DND-41 (cell line): Measurements from ENCODE around the gene TLE4.
A peak's percentile ranks its signal among the peaks of the same experiment; 100 is the strongest.

Experiments used
- ATAC-seq: fragments of 200-7000 bp; cut with Tn5 transposase; 3 replicates; pipeline ENCODE4 v1.9.1; 2021; ENCODE audit warnings: low read depth; ENCODE audit not compliant: insufficient read depth
- DNase-seq: peaks from one replicate; pipeline ENCODE4 v3.0.0-alpha.2; 2020
- H2AFZ ChIP-seq: 2 replicates; pipeline ENCODE4 v1.6.0; 2012; ENCODE audit warnings: low read depth, low read length
- H3K27ac ChIP-seq: 2 replicates; pipeline ENCODE4 v1.5.1; 2012; ENCODE audit warnings: low read length, inconsistent platforms
- H3K27me3 ChIP-seq: fragments of 200-600 bp; sonication (generic); 2 replicates; pipeline ENCODE4 v1.6.0; 2012; ENCODE audit warnings: low read length, mild to moderate bottlenecking, inconsistent platforms; ENCODE audit not compliant: insufficient read depth, poor library complexity
- H3K36me3 ChIP-seq: 2 replicates; pipeline ENCODE4 v1.5.1; 2012; ENCODE audit warnings: low read length, inconsistent platforms; ENCODE audit not compliant: insufficient read depth
- H3K4me1 ChIP-seq: 2 replicates; pipeline ENCODE4 v1.5.1; 2012; ENCODE audit warnings: mild to moderate bottlenecking, low read length; ENCODE audit not compliant: insufficient read depth
- H3K4me2 ChIP-seq: 2 replicates; pipeline ENCODE4 v1.6.0; 2012; ENCODE audit warnings: mild to moderate bottlenecking, moderate library complexity, low read length, inconsistent platforms; ENCODE audit not compliant: insufficient read depth
- H3K4me3 ChIP-seq, 2 experiments: fragments of 200-600 bp in 1 of 2; shearing (Covaris generic) in 1 of 2; 2 replicates each; pipeline ENCODE4 v1.5.1; 2012 to 2016; ENCODE audit warnings: inconsistent platforms in 2 of 2, low read length in 2 of 2, mild to moderate bottlenecking in 2 of 2, low read depth in 1 of 2, moderate library complexity in 1 of 2
- H3K79me2 ChIP-seq: 2 replicates; pipeline ENCODE4 v1.6.0; 2012; ENCODE audit warnings: low read length, inconsistent platforms; ENCODE audit not compliant: insufficient read depth
- H3K9ac ChIP-seq: 2 replicates; pipeline ENCODE4 v1.6.0; 2012; ENCODE audit warnings: low read depth, mild to moderate bottlenecking, inconsistent platforms, low read length, moderate library complexity
- H3K9me3 ChIP-seq: 2 replicates; pipeline ENCODE4 v1.5.1; 2012; ENCODE audit warnings: low read length, moderate library complexity, mild to moderate bottlenecking, inconsistent platforms; ENCODE audit not compliant: insufficient read depth, severe bottlenecking
- H4K20me1 ChIP-seq: 2 replicates; pipeline ENCODE4 v1.6.0; 2012; ENCODE audit warnings: low read length; ENCODE audit not compliant: insufficient read depth
- EZH2 ChIP-seq: IDR thresholded peaks from 3 replicates; pipeline ENCODE4 v1.6.1; 2012; ENCODE audit warnings: borderline replicate concordance, low read depth, mild to moderate bottlenecking, moderate library complexity, low read length, inconsistent platforms; ENCODE audit not compliant: severe bottlenecking
- TF ChIP-seq, protein P1 (sequence below): IDR thresholded peaks from 2 replicates; pipeline ENCODE4 v1.5.1; 2012; ENCODE audit warnings: borderline replicate concordance, low read length, moderate library complexity, mild to moderate bottlenecking; ENCODE audit not compliant: poor library complexity, severe bottlenecking; ENCODE audit errors: extremely low read depth

TLE4 gene

DNA sequence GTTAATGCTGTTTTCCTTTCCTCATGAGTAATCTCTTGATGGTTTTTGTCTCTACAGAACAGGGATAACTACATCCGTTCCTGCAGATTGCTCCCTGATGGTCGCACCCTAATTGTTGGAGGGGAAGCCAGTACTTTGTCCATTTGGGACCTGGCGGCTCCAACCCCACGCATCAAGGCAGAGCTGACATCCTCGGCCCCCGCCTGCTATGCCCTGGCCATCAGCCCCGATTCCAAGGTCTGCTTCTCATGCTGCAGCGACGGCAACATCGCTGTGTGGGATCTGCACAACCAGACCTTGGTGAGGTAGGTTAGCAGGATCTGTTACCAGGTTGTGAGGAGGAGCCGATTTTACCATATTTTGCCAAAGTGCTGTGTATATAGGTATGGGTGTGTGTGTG lies 148.2 kb downstream of the TLE4 start:
- H2AFZ ChIP-seq: no peak overlapping the region
- TF ChIP-seq, protein P1, sequence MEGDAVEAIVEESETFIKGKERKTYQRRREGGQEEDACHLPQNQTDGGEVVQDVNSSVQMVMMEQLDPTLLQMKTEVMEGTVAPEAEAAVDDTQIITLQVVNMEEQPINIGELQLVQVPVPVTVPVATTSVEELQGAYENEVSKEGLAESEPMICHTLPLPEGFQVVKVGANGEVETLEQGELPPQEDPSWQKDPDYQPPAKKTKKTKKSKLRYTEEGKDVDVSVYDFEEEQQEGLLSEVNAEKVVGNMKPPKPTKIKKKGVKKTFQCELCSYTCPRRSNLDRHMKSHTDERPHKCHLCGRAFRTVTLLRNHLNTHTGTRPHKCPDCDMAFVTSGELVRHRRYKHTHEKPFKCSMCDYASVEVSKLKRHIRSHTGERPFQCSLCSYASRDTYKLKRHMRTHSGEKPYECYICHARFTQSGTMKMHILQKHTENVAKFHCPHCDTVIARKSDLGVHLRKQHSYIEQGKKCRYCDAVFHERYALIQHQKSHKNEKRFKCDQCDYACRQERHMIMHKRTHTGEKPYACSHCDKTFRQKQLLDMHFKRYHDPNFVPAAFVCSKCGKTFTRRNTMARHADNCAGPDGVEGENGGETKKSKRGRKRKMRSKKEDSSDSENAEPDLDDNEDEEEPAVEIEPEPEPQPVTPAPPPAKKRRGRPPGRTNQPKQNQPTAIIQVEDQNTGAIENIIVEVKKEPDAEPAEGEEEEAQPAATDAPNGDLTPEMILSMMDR: no peak
- no peak for TF ChIP-seq EZH2
- H4K20me1 ChIP-seq: no peaks in the 10 kb centered on the region
- H3K27me3 ChIP-seq: no peaks in the 10 kb centered on the region
- no peak overlapping the region for H3K4me3 ChIP-seq
- no peak overlapping the region for H3K9ac ChIP-seq
- no peak overlapping the region for H3K4me2 ChIP-seq
- H3K79me2 ChIP-seq: no peaks in the 10 kb centered on the region
- DNase-seq: no peak
- no peak overlapping the region for H3K27ac ChIP-seq
- peaks cover 85% of the 10 kb centered on the region for H3K36me3 ChIP-seq
- ATAC-seq: no peak
- H3K9me3 ChIP-seq: no peaks in the 10 kb centered on the region
- H3K4me1 ChIP-seq: no peaks in the 10 kb centered on the region

DNA sequence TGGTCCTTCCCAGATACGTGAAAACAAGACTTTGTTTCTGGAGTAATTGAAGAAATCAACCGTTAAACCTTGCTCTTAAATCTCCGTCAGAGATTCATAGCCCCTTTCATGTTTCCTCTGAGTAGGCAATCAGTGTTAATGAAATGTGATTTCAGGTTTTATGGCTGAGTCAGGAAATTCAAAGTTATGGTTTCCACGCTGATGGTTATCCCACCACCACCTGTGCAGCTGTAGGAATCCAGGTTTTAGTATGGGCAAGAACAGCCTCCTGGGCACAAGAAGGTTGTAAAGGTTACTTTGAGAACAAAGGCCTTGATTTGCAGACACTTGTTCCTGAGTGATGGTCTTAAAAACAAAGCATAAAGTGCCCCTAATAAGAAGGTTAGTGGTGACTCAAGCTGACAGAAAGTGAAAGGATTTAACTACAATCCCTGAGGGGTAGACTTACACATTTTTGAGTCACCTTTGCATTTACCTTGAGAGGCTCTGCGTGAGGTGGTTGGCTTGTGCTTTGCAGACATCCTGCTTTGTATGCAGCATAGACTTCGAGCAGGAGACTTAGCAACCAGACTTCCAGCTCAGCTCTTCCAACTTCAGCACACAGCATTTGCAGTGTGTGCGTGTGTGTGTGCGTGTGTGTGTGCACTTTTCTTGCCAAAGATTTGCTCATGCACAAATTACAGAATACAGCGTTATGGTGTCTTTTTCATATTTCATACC lies 159.6 kb downstream of the TLE4 start:
- Histone ChIP-seq H3K36me3 (peaks cover 6% of the 10 kb centered on the region; the same call in 1 of the 2 replicates), H3K79me2 (no peaks in the 10 kb centered on the region), H3K9ac (no peak overlapping the region), H3K4me1 (no peaks in the 10 kb centered on the region), H3K27ac (no peak overlapping the region), H3K4me2 (no peak overlapping the region), H3K9me3 (no peaks in the 10 kb centered on the region), H4K20me1 (no peaks in the 10 kb centered on the region), H3K27me3 (no peaks in the 10 kb centered on the region), H2AFZ (no peak overlapping the region), H3K4me3 (no peak overlapping the region)
- no peak for DNase-seq
- no peak for TF ChIP-seq EZH2
- TF ChIP-seq, protein P1: no peak
- 0 out of 3 replicates have a peak, but pooled peaks have one; percentile 29 for ATAC-seq

DNA sequence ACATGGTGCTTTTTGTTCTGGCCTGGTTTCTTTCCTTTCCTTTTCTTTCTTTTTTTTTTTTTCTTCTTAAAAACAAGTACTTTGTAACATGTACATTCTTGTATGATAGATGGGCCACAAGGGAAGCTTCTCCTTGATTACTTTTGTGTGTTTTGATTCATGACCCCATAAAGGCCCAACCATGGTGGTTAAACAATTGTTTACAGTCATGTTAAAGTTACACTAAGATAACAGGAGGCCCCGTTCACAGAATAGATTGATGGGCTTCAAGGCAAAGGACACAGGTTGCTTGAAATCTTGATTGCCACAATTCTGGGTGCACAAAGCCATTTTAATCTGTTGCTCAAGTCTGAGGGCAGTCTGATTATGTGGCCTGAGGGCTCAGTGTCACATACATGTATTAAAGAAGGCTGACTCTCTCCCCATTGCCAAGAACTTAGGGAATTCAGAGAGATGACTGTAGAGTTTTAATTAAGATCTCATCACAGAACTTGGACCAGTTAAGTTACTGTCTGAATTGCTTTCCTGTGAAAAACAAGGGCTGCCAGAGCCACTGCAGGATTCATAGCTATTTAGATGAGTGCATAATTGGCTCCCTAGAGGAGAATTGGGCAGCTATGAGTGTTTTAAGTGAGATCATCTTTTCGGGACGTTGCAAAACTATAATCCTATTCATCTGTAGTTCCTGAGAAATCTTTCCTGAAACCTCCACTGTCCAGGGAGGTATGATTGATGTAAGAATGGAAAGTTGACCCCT lies 163.4 kb downstream of the TLE4 start:
- Histone ChIP-seq H3K79me2 (no peaks in the 10 kb centered on the region), H4K20me1 (no peaks in the 10 kb centered on the region), H2AFZ (no peak overlapping the region), H3K36me3 (no peaks in the 10 kb centered on the region), H3K9ac (no peak overlapping the region), H3K9me3 (no peaks in the 10 kb centered on the region), H3K4me3 (no peak overlapping the region), H3K4me2 (no peak overlapping the region), H3K4me1 (no peaks in the 10 kb centered on the region), H3K27me3 (no peaks in the 10 kb centered on the region), H3K27ac (no peak overlapping the region)
- ATAC-seq: no peak
- TF ChIP-seq, protein P1: no peak
- no peak for TF ChIP-seq EZH2
- DNase-seq: no peak
